GM10847 (cell line): ENCODE data around the gene TIMP3.

Experiments
- POLR2A ChIP-seq: IDR thresholded peaks from 2 replicates; pipeline ENCODE4 v1.6.1; 2011; ENCODE audit not compliant: insufficient read length; ENCODE audit errors: extremely low read depth

TIMP3 gene

DNA sequence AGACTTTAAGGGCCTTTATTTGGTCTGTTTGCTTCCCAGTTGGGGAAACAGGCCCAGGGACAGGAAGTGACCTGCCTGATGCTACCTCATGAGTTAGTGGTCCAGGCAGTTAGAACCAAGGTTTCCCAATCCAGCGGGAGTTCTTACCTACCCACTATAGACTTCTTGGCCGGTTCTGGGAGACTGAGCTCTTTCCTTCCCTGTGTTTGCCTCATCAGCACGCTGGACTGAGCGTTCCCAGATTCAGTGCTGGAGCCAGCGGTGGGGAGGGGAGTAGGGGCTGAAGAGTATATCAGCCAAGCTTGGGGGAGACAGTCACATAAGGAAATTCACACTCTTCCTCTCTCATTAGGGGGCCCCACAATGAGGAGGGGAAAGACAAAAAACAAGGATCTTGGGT is 27.1 kb downstream of the TIMP3 start:
- TF ChIP-seq POLR2A = no peak

DNA sequence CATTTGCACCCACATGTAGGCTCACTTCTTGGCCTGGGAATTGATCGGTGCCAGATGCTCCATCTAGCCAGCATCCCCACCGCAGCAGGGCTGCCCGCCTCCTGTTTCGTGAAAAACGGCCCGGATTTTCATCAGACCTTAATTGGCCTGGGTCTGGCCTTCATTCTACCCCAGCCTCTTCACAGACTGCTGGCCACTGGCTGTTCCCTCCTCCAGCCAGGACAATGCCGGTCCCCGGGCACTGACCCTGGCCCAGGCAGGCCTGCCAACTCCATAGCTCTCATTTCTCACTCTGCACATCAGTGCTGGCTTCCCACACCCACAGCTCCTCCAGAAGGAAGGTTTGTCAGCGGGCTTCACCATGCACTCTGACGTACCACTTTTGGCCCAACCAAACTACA is 27.9 kb downstream of the TIMP3 start:
- no peak for TF ChIP-seq POLR2A

DNA sequence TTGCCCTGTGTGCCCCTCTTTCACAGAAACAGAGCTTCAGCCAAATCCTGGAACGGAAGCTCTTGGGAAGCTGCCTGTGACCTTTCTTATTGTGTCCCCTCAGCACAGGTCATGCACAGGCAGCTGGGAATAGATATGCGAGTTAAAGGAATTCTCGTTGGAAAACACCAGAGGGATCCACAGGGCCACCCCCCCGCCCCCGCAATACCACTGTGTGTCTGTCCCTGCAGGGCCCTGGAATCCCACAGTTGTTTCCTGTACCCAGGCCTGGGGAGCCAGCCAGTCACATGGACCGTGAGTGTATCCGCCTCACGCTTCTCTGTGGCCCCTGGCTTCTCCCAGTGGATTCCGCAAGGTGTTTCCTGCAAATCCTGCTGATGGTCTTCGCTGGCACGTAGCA is 29.0 kb downstream of the TIMP3 start:
- TF ChIP-seq POLR2A = no peak

DNA sequence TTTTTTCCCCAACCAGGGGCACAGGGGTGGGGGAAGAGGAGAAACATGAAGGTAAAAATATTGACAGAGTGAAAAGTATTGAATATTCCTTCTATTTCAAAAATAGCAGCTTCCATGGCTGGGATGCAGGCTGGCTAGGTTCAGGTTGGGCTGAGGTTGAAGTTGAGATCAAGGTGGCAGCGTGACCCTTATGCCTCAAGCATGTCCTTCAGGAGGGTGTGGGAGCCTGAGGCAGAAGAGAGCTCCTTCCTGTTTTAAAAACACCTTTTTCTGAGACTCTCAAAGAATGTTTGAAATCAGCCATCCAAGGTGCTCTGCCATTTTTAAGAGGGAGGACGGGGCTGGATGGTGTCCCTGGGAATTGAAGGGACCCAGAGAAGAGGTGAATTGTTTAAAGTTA is 29.5 kb downstream of the TIMP3 start:
- no peak for TF ChIP-seq POLR2A

DNA sequence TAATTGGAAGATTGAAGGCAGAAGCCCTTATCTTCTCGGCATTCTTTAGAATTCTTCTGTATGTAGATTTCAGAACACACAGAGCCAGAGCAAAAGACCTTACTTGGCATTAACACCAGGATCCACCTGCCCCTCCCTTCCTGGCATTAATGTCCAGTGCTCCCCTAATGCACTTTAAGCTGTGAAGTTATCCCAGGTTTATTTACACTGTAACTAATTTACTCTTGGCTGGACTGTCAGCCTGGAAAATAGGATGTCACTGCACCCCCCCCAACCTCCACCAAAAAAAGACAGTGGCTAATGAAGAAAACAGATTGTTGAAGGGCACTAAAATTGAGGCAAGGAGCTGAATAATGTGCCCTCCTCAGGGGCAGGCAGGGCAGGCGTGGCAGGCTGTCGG is 30.1 kb downstream of the TIMP3 start:
- TF ChIP-seq POLR2A = no peak

GRCh38 chr22:32832174-32832573 is 30.7 kb downstream of the TIMP3 start:
- no peak for TF ChIP-seq POLR2A

DNA sequence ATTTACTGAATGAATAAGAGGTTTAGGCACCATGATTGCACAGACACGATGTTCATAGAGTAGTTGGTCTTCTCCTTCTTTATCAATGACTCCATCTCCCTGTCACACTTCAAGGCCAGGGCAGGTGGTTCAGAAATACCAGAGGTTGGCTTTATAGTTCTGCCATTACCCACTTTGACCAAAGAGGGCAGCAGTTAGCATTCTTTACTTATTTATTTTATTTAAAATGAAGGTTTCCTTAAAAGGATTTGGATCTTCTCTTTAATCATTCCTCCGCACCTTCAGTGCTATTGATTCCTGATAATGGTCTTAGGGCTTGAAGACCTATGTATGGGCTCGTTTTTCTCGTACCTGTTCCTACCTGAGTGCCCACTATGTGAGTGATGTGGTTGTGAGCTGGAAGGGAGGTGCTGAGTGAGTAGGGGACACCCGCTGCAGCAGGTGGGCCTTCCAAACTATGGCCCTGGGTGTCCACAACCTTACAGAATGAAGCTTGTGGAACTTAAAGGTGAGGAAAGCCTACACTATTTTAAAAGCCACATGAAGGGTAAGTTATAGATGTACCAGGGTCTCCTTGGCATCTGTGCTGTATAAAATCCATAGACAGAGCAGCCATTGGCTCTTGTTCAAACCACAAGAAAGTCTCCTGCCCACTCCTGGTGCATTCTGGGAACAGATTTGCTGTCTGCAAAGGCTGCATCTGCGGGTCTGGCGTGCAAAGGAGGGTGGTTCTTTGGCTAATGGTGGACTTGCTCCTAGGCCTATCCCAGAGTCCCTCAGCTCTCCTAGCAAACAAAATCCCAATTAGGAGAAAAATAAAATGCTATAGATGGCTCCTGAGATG is 35.0 kb downstream of the TIMP3 start:
- TF ChIP-seq POLR2A = no peak

- no peak for TF ChIP-seq POLR2A
Observed at GRCh38 chr22:32837142-32837541, 35.6 kb downstream of the TIMP3 start.

GRCh38 chr22:32837803-32838202 is 36.3 kb downstream of the TIMP3 start:
- TF ChIP-seq POLR2A = no peak

GRCh38 chr22:32839831-32840584 is 38.5 kb downstream of the TIMP3 start:
- no peak for TF ChIP-seq POLR2A

DNA sequence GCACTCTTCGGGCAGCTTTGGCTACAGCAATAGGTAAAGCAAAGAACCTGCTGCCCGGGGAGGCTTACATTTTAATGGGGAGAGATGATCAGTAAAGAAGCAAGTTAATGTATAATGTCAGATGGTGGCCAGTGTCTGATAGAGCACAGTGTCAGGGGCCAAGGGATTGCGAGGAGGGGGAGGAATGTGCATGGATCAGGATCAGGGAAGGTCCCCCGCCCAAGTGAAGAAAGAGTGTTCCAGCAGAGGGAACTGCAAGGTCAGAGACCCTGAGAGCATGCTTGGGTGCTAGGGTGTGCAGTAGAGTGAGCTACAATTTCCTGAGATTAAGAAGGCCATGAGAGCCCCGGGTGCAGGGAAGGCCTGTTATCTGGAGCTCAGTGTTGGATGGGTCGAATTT is 39.7 kb downstream of the TIMP3 start:
- TF ChIP-seq POLR2A = no peak

DNA sequence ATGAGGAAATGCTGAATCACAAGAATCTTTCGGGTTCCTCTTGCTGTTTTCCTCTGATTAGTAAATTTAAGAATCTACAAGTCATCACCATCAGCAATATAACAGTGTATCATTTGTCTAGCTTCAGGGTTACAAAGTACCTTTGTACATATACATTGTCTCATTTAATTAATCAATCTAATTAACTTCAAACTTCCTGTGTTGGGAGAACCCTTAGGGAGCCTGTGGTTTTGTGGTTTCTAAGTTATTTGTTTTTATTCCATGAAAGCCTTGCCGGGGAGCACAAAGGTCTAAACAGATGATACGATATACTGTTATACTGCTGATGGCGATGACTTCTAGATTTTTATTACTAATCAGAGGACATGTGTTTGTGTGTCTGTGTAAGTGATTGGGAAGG is 41.0 kb downstream of the TIMP3 start:
- no peak for TF ChIP-seq POLR2A

- no peak for TF ChIP-seq POLR2A
Observed at GRCh38 chr22:32843300-32843699, 41.8 kb downstream of the TIMP3 start.

DNA sequence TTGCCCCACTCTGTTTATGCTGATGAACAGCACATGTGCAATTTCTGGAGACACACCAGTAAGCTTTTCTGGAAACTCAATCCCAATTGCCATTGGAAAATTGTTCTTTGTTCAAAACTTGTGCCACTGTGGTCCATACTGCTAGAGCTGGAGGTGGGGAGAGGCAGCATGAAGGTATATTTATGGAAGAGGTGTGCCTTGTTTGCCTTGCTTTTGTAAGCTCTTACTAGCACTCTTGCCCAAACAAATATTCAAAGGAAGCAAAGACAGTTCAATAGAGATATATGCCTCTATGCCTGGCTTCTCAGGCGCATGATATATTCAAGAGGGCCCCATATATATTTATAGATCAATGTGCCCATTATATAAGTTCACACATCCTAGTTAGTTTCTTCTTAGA is 42.7 kb downstream of the TIMP3 start:
- TF ChIP-seq POLR2A = no peak

DNA sequence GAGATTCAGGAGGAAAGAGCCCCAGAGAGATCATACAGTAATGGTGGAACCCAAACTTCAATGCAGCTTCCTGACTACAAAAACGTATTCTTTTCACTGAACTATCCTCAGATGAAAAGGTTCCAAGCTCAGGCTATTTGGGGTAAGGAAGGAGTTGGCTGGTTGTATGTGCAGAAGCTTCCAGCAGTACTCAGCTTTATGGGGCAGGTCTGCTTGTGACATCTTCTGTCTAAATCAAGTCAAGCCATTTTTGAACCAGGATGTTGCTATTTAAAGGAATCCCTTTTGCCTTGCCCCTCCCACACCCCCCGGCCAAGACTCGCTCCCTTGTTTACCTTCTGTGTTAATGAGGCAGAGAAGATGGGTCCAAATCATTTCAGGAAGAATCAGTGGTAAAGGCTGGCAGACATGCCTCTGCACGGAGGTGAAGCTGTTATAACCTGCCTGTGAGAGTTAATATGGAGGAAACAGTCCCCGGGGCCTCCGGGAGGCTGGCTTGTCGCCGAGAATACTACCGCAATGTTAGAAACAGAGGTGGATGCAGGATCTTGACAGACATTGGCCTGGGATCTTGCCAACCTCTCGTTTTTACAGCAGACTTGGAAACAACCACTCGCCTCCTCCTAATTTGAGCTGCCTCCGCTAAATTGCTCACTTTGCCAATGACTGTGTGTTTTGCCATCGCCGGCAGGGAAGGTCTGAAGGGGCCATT is 45.4 kb downstream of the TIMP3 start:
- TF ChIP-seq POLR2A = no peak

- TF ChIP-seq POLR2A = no peak
Observed at GRCh38 chr22:32848226-32848625, 46.7 kb downstream of the TIMP3 start.

GRCh38 chr22:32849501-32849900 is 48.0 kb downstream of the TIMP3 start:
- TF ChIP-seq POLR2A = no peak

DNA sequence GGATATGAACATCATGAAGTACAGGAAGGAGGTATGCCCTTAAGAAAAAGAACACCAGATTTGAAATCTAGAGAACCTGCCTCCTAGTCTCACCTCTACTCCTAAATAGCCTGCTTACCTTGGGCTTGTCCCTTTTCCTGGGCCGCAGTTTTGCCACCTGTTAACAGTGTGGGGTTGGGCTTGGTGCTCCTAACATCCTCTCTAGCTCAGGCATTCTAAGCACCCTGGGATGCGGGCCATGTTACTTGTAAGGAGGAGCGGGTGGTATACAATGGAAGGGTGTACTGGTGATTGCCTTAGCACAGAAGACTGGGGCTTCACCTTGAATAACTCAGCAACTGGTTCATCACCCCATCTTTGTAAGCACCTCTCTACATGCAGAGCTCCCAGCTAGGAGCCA is 48.7 kb downstream of the TIMP3 start:
- no peak for TF ChIP-seq POLR2A
